ENCODE data around the gene STXBP3. TPM values are rescaled to one million over a fixed set of nuclear protein-coding genes. Genes with fewer than 3 reads are reported as not detected.

Gene STXBP3
- total and polyA plus RNA-seq, 2 donors (not counting 1 experiment from before 2014, with no cell fraction given): 13.3 to 78.1 TPM

- H3K79me2 ChIP-seq (ENCODE audit: control insufficient read depth, insufficient read depth, low read length): no peaks in the 10 kb centered on the region
- H3K27ac ChIP-seq (ENCODE audit: low read length in 2 of 2): no peak overlapping the region
- no peak overlapping the region for H3K9ac ChIP-seq (ENCODE audit: low read length)
- no peak for ATAC-seq (ENCODE audit: low read depth)
- H4K20me1 ChIP-seq (ENCODE audit: control insufficient read depth, insufficient read depth, low read length, poor library complexity, severe bottlenecking): no peaks in the 10 kb centered on the region
- DNase-seq: no peak
- no peaks in the 10 kb centered on the region for H3K9me3 ChIP-seq (ENCODE audit: control extremely low read depth in 1 of 3, control insufficient read depth in 2 of 3, insufficient read depth in 1 of 3, low read length in 2 of 3)
- Mint-ChIP-seq H3K27me3 (no peaks in the 10 kb centered on the region), H3K4me1 (no peaks in the 10 kb centered on the region), H3K4me3 (no peak overlapping the region), H3K9me3 (ENCODE audit: insufficient read depth) (no peaks in the 10 kb centered on the region), H3K27ac (no peak overlapping the region)
- H3K4me1 ChIP-seq (ENCODE audit: control insufficient read depth in 2 of 2, insufficient read depth in 2 of 2, low read length in 2 of 2): no peaks in the 10 kb centered on the region
- H3K4me3 ChIP-seq (ENCODE audit: control extremely low read depth in 1 of 5, extremely low read depth in 1 of 5, insufficient read depth in 1 of 5, low read depth in 2 of 5, low read length in 4 of 5): no peak overlapping the region
- WGBS (ENCODE audit: insufficient coverage): no CpG with 5 or more reads among the region's 1 CpG
- no peak overlapping the region for H3K4me2 ChIP-seq (replicated peaks; ENCODE audit: low read depth, low read length, poor library complexity, severe bottlenecking)
- H3K27me3 ChIP-seq (replicated peaks in 1 of 4; ENCODE audit: control extremely low read depth in 1 of 4, control insufficient read depth in 3 of 4, insufficient read depth in 4 of 4, low read length in 3 of 4): no peaks in the 10 kb centered on the region
- TF ChIP-seq EZH2 (IDR thresholded peaks at IDR 0.05; ENCODE audit: borderline replicate concordance, insufficient read depth, low read depth, low read length, poor library complexity, severe bottlenecking) (no peak), CTCF (IDR thresholded peaks at IDR 0.05) (no peak)
- H3K36me3 ChIP-seq (replicated peaks in 1 of 2; ENCODE audit: control extremely low read depth in 1 of 2, control insufficient read depth in 1 of 2, extremely low read depth in 1 of 2, insufficient read depth in 2 of 2, low read length in 1 of 2): no peaks in the 10 kb centered on the region
- H2AFZ ChIP-seq (ENCODE audit: insufficient read depth, low read depth, low read length, poor library complexity, severe bottlenecking): no peak overlapping the region
- POLR2A ChIA-PET: no interaction called here
- CTCF ChIA-PET: no interaction called here
- intact Hi-C loops (cut with micrococcal nuclease): no loop called here
These were observed 95.2 kb downstream of the STXBP3 start for GRCh38 chr1:108841703-108842102.

- no peak for TF ChIP-seq CTCF (IDR thresholded peaks at IDR 0.05)
- no peak for TF ChIP-seq EZH2 (IDR thresholded peaks at IDR 0.05; ENCODE audit: borderline replicate concordance, insufficient read depth, low read depth, low read length, poor library complexity, severe bottlenecking)
- 98% methylated on average over 2 of the region's 3 CpGs for WGBS (ENCODE audit: insufficient coverage)
- Histone ChIP-seq H3K36me3 (replicated peaks in 1 of 2; ENCODE audit: control extremely low read depth in 1 of 2, control insufficient read depth in 1 of 2, extremely low read depth in 1 of 2, insufficient read depth in 2 of 2, low read length in 1 of 2) (no peaks in the 10 kb centered on the region), H3K27me3 (replicated peaks in 1 of 4; ENCODE audit: control extremely low read depth in 1 of 4, control insufficient read depth in 3 of 4, insufficient read depth in 4 of 4, low read length in 3 of 4) (no peaks in the 10 kb centered on the region), H3K27ac (ENCODE audit: low read length in 2 of 2) (no peak overlapping the region), H3K4me2 (replicated peaks; ENCODE audit: low read depth, low read length, poor library complexity, severe bottlenecking) (no peak overlapping the region), H3K79me2 (ENCODE audit: control insufficient read depth, insufficient read depth, low read length) (no peaks in the 10 kb centered on the region), H3K9me3 (ENCODE audit: control extremely low read depth in 1 of 3, control insufficient read depth in 2 of 3, insufficient read depth in 1 of 3, low read length in 2 of 3) (no peaks in the 10 kb centered on the region), H3K9ac (ENCODE audit: low read length) (no peak overlapping the region), H3K4me1 (ENCODE audit: control insufficient read depth in 2 of 2, insufficient read depth in 2 of 2, low read length in 2 of 2) (no peaks in the 10 kb centered on the region), H3K4me3 (ENCODE audit: control extremely low read depth in 1 of 5, extremely low read depth in 1 of 5, insufficient read depth in 1 of 5, low read depth in 2 of 5, low read length in 4 of 5) (no peak overlapping the region), H4K20me1 (ENCODE audit: control insufficient read depth, insufficient read depth, low read length, poor library complexity, severe bottlenecking) (no peaks in the 10 kb centered on the region), H2AFZ (ENCODE audit: insufficient read depth, low read depth, low read length, poor library complexity, severe bottlenecking) (no peak overlapping the region)
- ChIA-PET CTCF (no interaction called here), POLR2A (no interaction called here)
- Mint-ChIP-seq H3K27me3 (no peaks in the 10 kb centered on the region), H3K27ac (no peak overlapping the region), H3K9me3 (ENCODE audit: insufficient read depth) (no peaks in the 10 kb centered on the region), H3K4me3 (no peak overlapping the region), H3K4me1 (no peaks in the 10 kb centered on the region)
- intact Hi-C loops (cut with micrococcal nuclease): no loop called here
- DNase-seq (no peak), ATAC-seq (ENCODE audit: low read depth) (no peak)
These were observed 96.2 kb downstream of the STXBP3 start for GRCh38 chr1:108842525-108843181.

Measured in B cell (primary cell).